SIG-M5 treated with dmso at 0.1 percent for 504 hours (cell line): ENCODE data around the gene YEATS4.

Experiments used
- DNase-seq: peaks from one replicate; lab custom pipeline; 2025; ENCODE audit not compliant: unreplicated experiment; lab: John Stamatoyannopoulos, UW

The YEATS4 gene

DNA sequence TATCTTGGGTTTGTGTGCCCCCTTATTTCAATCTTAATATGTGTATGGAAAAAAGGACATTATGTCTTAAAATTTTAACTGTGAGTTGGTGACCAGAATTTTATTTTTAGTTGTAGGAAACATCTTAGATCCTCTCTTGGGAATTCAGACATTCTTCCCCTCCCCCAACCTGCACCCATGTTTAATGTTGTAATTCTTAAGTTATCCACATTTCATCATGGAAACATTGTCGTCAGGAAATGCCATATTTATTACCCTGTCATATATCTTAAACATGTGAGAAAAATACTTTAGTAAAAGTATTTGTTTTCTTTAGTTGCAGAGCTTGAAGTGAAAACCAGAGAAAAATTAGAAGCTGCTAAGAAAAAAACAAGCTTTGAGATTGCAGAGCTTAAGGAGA is 30.3 kb downstream of the YEATS4 start:
- DNase-seq: no peak

GRCh38 chr12:69392179-69392928 is 32.8 kb downstream of the YEATS4 start:
- DNase-seq: no peak

DNA sequence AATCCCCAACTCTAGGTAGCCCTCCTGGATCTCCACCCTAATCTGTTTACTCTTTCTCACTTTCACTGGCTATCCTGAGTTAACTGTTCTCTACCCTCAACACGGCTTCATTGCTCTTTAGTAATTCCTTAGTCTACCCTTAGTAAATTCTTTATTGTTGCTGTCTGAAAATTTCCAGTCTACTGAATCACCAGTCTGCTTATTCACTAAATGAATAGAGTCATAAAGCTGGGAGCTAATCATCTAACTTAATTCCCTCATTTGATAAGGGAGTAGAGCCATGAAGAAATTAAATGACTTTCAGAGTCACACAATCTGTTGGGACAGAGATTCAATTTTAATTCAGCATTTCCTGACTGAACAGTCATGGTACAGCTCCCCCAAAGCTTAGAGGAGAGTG is 36.5 kb downstream of the YEATS4 start:
- no peak for DNase-seq

- no peak for DNase-seq
Measured at GRCh38 chr12:69396963-69397362, 37.4 kb downstream of the YEATS4 start.

- no peak for DNase-seq
Measured at GRCh38 chr12:69397978-69398377, 38.4 kb downstream of the YEATS4 start.

GRCh38 chr12:69401940-69402339 is 42.4 kb downstream of the YEATS4 start:
- no peak for DNase-seq

DNA sequence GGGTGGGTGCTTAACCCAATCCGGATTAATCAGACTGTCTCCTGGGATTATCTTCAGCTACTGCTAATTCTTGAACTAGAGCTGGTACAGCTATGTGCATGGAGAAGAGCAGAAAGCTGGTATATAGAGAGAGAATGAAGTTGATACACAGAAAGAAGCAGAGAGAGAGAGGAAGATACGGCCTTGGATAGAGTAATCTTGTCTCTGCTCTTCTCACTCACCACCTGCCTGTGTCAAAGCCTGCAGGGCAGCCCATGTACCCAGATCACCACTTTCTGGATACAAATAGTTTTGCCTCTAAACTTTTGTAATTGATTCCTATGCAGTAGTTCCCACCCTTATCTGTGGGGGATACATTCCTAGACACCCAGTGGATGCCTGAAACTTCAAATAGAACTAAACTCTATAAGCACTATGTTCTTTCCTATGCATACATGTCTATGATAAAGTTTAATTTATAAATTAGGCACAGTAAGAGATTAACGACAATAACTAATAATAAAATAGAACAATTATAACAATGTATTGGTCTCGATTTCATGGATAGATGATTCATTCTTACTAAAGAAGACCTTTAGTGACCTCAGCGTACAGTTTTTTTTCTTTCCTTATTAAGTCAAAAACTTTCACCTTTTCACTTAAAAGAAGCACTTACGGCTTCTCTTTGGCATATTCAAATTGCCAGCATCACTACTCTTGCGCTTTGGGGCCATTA is 45.5 kb downstream of the YEATS4 start:
- DNase-seq: no peak

DNA sequence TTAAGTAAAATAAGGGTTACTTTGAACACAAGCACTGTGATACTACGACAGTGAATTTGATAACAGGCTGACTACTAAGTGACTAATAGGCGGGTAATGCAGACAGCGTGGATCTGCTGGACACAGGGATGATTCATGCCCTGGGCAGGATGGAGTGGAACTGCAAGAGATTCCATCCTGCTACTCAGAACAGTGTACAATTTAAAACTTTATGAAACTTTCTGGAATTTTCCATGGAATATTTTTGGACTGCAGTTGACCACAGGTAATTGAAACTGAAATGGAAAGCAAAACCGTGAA is 46.0 kb downstream of the YEATS4 start:
- DNase-seq: no peak

GRCh38 chr12:69406217-69406616 is 46.7 kb downstream of the YEATS4 start:
- DNase-seq: no peak

- DNase-seq: no peak
Measured at GRCh38 chr12:69410571-69410970, 51.0 kb downstream of the YEATS4 start.

DNA sequence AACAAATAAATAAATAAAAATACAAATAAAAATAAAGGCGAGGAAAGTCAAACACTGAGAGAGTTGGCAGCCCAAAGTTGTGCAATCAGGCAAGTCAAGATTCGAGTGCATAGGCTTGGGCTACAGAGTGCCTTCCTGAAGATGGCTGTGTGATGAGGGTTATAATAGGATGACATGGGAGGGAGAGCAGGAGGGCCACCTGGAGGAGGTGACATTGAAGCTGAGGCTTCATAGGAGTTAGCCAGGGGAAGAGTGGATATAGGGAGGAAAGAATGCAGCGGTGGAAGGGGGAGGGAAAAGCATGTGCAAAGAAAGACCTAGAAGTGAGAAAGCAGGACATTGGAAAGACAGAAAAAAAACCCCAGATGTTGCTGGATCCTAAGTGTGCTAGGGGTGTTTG is 53.1 kb downstream of the YEATS4 start:
- no peak for DNase-seq

GRCh38 chr12:69415471-69416275 is 56.1 kb downstream of the YEATS4 start:
- peak; percentile 29 for DNase-seq

- DNase-seq: no peak
Measured at GRCh38 chr12:69417231-69417630, 57.7 kb downstream of the YEATS4 start.

DNA sequence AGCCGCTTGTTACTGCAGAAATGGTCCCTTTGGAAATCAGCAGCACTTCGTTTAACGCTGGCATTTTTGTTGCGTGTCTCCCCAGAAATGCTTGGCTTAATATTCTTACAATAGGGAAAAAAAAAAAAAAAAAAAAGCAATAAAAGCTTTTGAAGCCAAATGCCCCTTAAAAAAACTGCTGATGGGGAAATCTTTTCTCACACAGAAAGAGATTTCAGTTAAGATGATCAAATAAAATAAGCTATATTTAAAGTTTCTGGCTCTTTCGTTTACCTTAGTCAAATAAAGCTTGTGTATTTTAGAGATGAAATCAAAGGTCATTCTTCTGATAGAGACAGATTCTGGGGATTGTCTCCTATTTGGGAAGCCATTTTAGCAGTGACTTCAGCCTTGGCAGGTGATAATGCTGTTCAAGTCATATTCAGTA is 58.2 kb downstream of the YEATS4 start:
- no peak for DNase-seq

GRCh38 chr12:69419701-69420100 is 60.2 kb downstream of the YEATS4 start:
- no peak for DNase-seq

DNA sequence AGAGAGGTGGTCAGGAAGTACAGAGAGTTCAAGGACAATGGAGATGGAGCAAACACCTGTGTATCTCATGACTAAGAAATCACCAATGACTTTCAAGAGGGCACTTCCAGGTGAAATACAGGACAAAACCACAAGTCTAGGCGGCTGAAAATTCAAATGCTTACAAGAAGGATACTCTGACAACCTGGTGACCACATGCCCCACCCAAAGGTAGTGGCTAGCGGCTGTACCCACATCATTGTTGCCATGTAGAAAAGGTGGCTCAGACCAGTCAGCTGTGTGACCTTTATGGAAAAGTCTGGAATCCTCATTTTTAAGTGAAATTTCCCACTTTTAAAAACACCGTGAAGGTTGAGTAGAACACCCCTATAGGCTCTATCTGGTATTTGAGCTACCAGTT is 62.0 kb downstream of the YEATS4 start:
- no peak for DNase-seq

DNA sequence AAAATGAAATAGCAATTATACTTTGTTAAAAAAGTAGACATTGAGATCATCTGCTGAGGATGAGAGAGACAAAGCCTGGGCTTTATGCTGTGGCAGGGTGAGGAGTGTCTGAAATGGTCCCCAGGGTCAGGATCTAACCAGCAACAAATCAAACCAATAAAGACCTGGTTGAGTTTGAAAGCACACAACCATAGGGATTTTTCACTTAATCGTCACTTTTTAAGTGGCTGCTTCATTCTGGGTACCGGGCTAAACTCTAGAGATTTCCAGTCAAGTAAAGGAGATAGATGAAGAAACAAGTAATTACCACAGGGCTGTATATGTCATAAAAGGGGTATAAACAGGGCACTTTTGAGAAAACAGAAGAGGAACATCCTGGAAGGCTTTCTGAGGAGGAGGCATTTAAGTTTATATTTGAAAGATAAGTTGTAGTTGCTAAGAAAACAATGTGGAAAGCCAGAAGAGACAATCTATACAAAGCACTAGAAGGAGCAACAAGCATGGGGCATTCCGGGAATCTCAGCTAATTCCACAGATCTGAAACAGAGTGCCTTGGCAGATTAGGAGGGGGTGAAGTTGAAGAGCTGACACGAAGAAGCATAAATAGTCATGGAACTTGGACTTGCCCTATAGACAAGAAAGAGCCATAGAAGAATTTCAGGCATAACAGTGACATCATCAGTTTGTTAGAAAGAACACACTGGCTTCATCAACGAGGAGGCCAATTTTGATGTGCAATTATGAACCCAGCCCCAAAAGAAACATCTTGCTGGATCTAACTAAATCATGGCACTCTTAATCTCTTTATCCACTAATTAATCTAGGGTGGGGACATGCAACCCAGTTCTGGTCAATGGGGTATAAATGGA is 63.7 kb downstream of the YEATS4 start:
- no peak for DNase-seq

GRCh38 chr12:69425417-69425816 is 65.9 kb downstream of the YEATS4 start:
- no peak for DNase-seq

DNA sequence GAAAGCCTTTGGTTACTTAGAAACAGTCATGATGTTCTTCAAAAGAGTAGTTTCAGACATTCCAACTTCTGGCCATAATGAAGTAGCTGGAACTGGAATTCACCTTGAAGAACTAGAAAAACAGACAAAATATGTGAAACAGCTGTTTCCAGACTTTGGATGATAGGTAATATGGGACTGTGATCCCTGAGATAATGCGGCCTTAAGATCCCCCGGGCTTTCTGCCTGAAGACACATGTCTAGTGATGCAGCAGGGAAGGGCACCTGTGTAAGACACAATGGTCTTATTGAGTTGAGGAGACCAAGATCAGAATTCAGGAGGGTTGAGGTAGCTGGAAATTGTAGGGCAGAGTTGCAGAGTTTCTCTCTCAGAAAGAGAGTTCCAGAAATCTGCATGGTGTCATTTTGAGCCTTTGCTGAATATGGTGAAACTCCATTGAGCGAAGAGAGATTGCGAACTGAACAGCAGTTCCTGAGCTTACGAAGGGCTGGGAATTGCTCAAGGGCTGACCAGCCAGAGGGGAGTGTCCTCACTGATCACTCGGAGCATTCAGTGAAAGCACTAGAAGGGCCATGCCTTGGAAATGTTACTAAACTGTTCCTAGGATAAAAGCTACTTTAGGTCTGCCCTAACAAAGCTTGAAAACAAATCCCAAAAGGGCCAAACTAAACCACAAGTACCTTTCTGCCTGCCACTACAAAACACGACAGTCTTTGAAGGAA is 69.0 kb downstream of the YEATS4 start:
- DNase-seq: peak; percentile 8

- DNase-seq: no peak
Measured at GRCh38 chr12:69430942-69431590, 71.5 kb downstream of the YEATS4 start.
